NB4 (cell line): Measurements from ENCODE around the gene HTT.

Experiments used
- DNase-seq: peaks from one replicate; pipeline ENCODE4 v3.0.0; 2010; ENCODE audit warnings: low read depth
- H3K4me3 ChIP-seq: one replicate; pipeline ENCODE4 v1.5.1; 2011; ENCODE audit warnings: mild to moderate bottlenecking, low read depth, low read length, moderate library complexity
- CTCF ChIP-seq: IDR thresholded peaks from one replicate; pipeline ENCODE4 v1.5.1; 2012; ENCODE audit warnings: low read depth, low read length
- MYC ChIP-seq: IDR thresholded peaks from 2 replicates; pipeline ENCODE4 v1.6.1; 2011; ENCODE audit warnings: low read depth, low read length
- POLR2A ChIP-seq: IDR thresholded peaks from 2 replicates; pipeline ENCODE4 v1.6.1; 2011; ENCODE audit warnings: mild to moderate bottlenecking; ENCODE audit not compliant: insufficient read length; ENCODE audit errors: extremely low read depth
- TF ChIP-seq, protein P1 (sequence below): IDR thresholded peaks from 2 replicates; pipeline ENCODE4 v1.6.1; 2011; ENCODE audit warnings: low read depth, low read length

The HTT gene

GRCh38 chr4:3121110-3121509 lies 46.6 kb downstream of the HTT start:
- H3K4me3 ChIP-seq: no peak overlapping the region
- DNase-seq: no peak
- TF ChIP-seq, protein P1, sequence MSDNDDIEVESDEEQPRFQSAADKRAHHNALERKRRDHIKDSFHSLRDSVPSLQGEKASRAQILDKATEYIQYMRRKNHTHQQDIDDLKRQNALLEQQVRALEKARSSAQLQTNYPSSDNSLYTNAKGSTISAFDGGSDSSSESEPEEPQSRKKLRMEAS: no peak
- TF ChIP-seq MYC: no peak
- TF ChIP-seq POLR2A: no peak
- TF ChIP-seq CTCF: no peak

- no peak for DNase-seq
- no peak overlapping the region for H3K4me3 ChIP-seq
- TF ChIP-seq MYC (no peak), POLR2A (no peak), CTCF (no peak)
- TF ChIP-seq, protein P1: no peak
These were observed 47.1 kb downstream of the HTT start for GRCh38 chr4:3121596-3121995.

DNA sequence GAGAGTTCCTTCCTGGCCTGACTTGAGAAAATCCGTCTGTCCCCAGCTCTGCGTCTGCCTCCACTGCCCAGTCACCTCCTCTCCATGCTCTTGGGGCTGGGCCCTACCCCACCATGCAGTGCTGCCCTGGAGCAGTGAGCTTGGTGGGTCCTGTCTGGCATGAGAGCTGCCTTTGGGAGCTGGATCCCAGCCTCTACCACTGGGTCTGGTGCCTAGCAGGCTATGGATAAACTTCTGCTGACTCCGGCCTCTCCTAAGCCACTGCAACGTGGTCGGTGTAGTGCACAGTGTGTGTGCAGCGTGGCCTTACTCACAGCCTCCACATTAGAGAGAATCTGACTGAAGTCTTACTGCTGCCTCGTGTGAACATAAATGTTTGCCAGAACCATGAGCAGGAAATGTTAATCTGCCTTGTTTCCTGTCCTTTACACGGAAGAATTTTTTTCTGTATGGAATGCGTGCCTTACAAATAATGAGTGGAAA lies 47.6 kb downstream of the HTT start:
- no peak for DNase-seq
- TF ChIP-seq POLR2A: no peak
- TF ChIP-seq, protein P1: no peak
- no peak for TF ChIP-seq MYC
- no peak for TF ChIP-seq CTCF
- no peak overlapping the region for H3K4me3 ChIP-seq

DNA sequence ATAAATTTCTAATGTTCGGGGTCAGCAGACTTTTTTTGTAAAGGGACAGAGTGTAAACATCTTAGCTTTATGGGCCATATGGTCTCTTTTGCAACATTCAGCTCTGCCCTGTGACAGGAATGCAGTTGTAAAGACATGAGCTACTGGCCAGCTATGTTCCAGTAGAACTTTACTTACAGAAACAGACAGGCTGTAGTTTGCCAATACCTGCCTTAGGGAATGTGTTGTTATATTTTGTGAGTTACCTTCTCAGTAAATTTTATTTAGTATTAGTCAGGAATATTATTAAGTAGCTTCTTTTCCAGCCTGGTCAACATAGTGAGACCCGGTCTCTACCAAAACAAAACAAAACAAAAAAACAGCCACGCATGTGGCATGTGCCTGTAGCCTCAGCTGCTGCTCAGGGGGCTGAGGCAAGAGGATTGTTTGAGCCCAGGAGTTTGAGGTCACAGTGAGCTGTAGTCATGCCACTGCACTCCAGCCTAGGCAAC lies 48.7 kb downstream of the HTT start:
- TF ChIP-seq CTCF (no peak), POLR2A (no peak), MYC (no peak)
- TF ChIP-seq, protein P1: no peak
- no peak overlapping the region for H3K4me3 ChIP-seq
- DNase-seq: no peak

- TF ChIP-seq MYC: no peak
- TF ChIP-seq, protein P1: no peak
- TF ChIP-seq POLR2A: no peak
- no peak for TF ChIP-seq CTCF
- no peak for DNase-seq
These were observed 49.7 kb downstream of the HTT start for GRCh38 chr4:3124070-3124767.

More at GRCh38 chr4:3124070-3124767, 49.7 kb downstream of the HTT start:
- H3K4me3 ChIP-seq: no peak overlapping the region
